Stimulated activated CD4-positive, alpha-beta T cell treated with anti-CD3 and anti-CD28 coated beads, TNF-alpha, amount 100 ng/mL, for 1 hour (primary cell): Measurements from ENCODE around the gene PCDHGB5.
"Not testable (repeated sequence)": the region's sequence is repeated elsewhere in the genome, so short reads cannot be mapped to it uniquely, and the experiment has no call there.

Experiments used
- DNase-seq, 3 donors: peaks; one replicate each; pipeline ENCODE4 v3.0.0-alpha.2; 2020; ENCODE audit warnings: low read depth in 3 of 3, low spot score in 1 of 3

The PCDHGB5 gene

DNA sequence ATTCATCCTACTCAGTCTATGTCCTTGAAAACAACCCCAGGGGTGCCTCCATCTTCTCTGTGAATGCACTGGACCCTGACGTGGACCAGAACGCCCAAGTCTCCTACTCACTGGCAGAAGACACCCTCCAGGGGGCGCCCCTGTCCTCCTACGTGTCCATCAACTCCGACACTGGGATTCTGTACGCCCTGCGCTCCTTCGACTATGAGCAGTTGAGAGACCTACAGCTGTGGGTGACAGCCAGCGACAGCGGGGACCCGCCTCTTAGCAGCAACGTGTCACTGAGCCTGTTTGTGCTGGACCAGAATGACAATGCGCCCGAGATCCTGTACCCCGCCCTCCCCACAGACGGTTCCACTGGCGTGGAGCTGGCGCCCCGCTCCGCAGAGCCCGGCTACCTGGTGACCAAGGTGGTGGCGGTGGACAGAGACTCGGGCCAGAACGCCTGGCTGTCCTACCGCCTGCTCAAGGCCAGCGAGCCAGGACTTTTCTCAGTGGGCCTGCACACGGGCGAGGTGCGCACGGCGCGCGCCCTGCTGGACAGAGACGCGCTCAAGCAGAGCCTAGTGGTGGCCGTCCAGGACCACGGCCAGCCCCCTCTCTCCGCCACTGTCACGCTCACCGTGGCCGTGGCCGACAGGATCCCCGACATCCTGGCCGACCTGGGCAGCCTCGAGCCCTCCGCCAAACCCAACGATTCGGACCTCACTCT, 22.1 kb upstream of the PCDHGB5 start:
- DNase-seq: not testable (repeated sequence)

DNA sequence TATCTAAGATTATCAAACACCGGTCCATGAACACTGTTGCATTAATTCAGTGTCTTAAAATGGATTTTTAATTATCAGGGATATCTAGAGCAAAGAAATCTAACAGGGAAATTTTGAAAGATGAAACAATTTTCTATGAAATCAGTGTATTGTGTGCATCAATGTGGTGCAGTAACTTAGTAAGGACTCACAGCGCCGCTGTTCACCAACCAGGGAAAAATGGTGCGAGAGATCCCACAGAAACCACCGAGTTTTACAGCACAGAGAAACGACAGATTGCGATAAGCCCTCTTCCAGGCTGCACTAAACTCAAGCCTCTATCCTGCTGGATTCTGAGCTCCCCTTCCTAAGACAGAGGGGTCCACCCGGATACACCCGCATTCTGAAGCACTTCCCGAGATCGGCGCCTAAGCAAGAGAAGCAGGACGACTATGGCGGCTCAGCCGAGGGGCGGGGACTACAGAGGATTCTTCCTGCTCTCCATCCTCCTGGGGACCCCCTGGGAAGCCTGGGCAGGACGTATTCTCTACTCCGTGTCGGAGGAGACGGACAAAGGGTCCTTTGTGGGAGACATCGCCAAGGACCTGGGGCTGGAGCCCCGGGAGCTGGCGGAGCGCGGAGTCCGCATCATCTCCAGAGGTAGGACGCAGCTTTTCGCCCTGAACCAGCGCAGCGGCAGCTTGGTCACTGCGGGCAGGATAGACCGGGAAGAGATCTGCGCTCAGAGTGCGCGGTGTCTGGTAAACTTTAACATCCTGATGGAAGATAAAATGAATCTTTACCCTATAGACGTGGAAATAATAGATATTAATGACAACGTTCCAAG, 15.1 kb upstream of the PCDHGB5 start, which contains the start of gene PCDHGA7:
Gene PCDHGA7 (plus strand): TSS at position 274 of the 826 bp plus-strand sequence. CDS start 158 bp downstream, at position 432.
- no peak for DNase-seq

DNA sequence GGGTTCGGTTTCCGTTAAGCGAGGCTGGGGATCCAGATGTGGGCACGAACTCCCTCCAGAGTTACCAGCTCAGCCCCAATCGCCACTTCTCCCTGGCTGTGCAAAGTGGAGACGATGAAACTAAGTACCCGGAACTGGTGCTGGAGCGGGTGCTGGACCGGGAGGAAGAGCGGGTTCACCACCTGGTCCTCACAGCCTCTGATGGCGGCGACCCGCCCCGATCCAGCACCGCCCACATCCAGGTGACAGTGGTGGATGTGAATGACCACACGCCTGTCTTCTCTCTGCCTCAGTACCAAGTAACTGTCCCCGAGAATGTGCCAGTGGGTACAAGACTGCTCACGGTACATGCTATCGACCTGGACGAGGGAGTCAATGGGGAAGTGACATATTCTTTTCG, 14.4 kb upstream of the PCDHGB5 start:
- DNase-seq: no peak

DNA sequence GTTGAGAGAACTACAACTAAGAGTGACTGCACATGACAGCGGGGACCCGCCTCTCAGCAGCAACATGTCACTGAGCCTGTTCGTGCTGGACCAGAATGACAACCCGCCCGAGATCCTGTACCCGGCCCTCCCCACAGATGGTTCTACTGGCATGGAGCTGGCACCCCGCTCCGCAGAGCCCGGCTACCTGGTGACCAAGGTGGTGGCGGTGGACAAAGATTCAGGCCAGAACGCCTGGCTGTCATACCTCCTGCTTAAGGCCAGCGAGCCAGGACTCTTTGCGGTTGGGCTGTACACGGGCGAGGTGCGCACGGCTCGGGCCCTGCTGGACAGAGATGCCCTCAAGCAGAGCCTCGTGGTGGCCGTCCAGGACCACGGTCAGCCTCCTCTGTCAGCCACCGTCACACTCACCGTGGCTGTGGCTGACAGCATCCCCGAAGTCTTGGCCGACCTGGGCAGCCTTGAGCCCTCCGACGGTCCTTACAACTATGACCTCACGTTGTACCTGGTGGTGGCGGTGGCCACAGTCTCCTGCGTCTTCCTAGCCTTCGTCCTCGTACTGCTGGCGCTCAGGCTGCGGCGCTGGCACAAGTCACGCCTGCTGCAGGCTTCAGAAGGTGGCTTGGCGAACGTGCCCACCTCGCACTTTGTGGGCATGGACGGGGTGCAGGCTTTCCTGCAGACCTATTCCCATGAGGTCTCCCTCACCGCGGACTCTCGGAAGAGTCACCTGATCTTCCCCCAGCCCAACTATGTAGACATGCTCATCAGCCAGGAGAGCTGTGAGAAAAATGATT, 13.1 kb upstream of the PCDHGB5 start:
- DNase-seq: no peak

DNA sequence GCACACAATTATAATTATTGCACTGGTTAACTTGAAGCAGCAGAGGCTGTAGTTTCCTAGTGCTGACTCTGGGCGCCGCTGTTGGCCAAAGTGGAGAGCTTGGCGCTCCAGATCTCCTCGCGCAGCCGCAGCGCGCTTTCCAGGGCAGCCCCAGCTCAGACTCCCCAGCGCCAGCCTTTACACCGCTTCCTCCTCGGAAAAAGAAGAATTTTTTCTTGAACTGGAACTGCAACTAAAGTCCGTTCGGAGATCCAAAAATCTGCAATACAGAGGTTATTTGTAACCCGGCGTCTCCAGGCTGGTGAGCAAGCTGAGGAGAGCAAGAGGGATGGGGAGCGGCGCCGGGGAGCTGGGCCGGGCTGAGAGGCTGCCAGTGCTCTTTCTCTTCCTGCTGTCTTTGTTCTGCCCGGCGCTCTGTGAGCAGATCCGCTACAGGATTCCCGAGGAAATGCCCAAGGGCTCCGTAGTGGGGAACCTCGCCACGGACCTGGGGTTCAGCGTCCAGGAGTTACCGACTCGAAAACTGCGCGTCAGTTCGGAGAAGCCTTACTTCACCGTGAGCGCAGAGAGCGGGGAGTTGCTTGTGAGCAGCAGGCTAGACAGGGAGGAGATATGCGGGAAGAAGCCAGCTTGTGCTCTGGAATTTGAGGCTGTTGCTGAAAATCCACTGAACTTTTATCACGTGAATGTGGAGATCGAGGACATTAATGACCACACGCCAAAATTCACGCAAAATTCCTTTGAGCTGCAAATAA, 10.0 kb upstream of the PCDHGB5 start, which contains the start of gene PCDHGB4:
Gene PCDHGB4 (plus strand): TSS at position 142 of the 755 bp plus-strand sequence. CDS start 187 bp downstream, at position 329.
- not testable (repeated sequence) for DNase-seq

DNA sequence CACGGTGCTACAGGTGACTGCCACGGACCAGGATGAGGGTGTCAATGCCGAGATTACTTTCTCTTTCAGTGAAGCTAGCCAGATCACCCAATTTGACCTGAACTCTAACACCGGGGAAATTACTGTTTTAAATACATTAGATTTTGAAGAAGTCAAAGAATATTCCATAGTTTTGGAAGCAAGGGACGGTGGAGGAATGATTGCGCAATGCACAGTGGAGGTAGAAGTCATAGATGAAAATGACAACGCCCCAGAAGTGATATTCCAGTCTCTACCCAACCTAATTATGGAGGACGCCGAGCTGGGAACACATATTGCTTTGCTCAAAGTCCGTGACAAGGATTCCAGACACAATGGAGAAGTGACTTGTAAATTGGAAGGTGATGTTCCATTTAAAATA, 9.1 kb upstream of the PCDHGB5 start:
- DNase-seq: no peak

DNA sequence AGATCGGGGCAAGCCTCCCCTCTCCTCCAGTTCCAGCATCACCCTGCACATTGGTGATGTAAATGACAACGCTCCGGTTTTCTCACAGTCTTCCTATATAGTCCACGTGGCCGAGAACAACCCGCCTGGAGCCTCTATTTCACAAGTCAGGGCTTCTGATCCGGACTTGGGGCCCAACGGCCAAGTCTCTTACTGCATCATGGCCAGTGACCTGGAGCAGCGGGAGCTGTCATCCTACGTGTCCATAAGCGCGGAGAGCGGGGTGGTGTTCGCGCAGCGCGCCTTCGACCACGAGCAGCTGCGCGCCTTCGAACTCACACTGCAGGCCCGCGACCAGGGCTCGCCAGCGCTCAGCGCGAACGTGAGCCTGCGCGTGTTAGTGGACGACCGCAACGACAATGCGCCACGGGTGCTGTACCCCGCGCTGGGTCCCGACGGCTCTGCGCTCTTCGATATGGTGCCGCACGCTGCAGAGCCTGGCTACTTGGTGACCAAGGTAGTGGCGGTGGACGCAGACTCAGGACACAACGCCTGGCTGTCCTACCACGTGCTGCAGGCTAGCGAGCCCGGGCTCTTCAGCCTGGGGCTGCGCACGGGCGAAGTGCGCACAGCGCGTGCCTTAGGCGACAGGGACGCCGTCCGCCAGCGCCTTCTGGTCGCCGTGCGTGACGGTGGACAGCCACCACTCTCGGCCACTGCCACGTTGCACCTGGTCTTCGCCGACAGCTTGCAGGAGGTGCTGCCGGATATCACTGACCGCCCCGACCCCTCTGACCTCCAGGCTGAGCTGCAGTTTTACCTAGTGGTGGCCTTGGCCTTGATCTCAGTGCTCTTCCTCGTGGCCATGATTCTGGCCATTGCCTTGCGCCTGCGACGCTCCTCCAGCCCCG, 8.3 kb upstream of the PCDHGB5 start:
- no peak for DNase-seq

DNA sequence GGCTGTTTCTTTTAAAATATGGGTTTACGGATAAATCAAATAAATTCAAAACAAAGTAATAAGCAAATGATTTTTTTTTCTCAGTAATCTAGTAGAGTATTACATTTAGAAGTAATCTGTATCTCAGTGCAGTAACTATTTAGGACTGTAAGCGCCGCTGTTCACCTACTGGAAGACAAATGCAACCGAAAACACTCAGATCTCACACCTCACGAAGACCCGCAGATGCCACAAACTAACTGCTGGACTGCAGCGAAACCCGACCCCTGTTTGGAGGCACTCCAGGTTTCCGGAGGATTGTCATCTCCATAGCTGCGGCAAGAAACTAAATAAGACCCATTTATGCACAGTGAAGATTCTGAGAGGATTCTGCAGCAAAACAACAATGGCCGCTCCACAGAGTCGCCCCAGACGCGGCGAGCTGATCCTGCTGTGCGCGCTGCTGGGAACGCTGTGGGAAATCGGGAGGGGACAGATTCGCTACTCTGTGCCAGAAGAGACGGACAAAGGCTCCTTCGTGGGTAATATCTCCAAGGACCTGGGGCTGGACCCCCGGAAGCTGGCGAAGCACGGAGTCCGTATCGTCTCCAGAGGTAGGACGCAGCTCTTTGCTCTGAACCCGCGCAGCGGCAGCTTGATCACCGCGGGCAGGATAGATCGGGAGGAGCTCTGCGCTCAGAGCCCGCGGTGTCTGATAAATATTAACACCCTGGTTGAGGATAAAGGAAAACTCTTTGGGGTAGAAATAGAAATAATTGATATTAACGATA, 5.1 kb upstream of the PCDHGB5 start, which contains the start of gene PCDHGA8:
Gene PCDHGA8 (plus strand): TSS at position 205 of the 770 bp plus-strand sequence. CDS start 181 bp downstream, at position 386.
- no peak for DNase-seq

DNA sequence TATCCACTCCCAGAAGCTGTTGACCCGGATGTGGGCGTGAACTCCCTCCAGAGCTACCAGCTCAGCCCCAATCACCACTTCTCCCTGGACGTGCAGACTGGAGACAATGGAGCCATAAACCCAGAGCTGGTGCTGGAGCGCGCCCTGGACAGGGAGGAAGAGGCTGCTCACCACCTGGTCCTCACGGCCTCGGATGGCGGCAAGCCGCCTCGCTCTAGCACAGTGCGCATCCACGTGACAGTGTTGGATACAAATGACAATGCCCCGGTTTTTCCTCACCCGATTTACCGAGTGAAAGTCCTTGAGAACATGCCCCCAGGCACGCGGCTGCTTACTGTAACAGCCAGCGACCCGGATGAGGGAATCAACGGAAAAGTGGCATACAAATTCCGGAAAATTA, 4.5 kb upstream of the PCDHGB5 start:
- DNase-seq: no peak

DNA sequence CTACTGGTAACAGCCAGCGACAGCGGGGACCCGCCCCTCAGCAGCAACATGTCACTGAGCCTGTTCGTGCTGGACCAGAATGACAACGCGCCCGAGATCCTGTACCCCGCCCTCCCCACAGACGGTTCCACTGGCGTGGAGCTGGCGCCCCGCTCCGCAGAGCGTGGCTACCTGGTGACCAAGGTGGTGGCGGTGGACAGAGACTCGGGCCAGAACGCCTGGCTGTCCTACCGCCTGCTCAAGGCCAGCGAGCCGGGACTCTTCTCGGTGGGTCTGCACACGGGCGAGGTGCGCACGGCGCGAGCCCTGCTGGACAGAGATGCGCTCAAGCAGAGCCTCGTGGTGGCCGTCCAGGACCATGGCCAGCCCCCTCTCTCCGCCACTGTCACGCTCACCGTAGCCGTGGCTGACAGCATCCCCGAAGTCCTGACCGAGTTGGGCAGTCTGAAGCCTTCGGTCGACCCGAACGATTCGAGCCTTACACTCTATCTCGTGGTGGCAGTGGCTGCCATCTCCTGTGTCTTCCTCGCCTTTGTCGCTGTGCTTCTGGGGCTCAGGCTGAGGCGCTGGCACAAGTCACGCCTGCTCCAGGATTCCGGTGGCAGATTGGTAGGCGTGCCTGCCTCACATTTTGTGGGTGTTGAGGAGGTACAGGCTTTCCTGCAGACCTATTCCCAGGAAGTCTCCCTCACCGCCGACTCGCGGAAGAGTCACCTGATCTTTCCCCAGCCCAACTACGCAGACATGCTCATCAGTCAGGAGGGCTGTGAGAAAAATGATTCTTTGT, 3.2 kb upstream of the PCDHGB5 start:
- DNase-seq: not testable (repeated sequence)

DNA sequence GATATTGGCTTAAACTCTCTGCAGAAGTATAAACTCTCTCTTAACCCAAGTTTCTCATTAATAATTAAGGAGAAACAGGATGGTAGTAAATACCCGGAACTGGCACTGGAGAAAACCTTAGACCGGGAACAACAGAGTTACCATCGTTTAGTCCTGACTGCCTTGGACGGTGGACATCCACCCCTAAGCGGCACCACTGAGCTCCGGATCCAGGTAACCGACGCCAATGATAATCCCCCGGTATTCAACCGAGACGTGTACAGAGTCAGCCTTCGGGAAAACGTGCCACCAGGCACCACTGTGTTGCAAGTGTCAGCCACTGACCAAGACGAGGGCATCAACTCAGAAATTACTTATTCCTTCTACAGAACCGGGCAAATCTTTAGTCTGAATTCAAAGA, 861 bp downstream of the PCDHGB5 start:
- no peak for DNase-seq

DNA sequence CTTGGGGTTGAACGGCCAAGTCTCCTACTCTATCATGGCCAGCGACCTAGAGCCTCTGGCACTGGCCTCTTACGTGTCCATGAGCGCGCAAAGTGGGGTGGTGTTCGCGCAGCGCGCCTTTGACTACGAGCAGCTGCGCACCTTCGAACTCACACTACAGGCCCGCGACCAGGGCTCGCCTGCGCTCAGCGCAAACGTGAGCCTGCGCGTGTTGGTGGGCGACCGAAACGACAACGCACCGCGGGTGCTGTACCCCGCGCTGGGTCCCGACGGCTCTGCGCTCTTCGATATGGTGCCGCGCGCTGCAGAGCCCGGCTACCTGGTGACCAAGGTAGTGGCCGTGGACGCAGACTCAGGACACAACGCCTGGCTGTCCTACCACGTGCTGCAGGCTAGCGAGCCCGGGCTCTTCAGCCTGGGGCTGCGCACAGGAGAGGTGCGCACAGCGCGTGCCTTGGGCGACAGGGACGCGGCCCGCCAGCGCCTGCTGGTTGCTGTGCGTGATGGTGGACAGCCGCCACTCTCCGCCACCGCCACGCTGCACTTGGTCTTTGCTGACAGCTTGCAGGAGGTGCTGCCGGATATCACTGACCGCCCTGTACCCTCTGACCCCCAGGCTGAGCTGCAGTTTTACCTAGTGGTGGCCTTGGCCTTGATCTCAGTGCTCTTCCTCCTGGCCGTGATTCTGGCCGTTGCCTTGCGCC, 2.0 kb downstream of the PCDHGB5 start:
- DNase-seq: no peak

DNA sequence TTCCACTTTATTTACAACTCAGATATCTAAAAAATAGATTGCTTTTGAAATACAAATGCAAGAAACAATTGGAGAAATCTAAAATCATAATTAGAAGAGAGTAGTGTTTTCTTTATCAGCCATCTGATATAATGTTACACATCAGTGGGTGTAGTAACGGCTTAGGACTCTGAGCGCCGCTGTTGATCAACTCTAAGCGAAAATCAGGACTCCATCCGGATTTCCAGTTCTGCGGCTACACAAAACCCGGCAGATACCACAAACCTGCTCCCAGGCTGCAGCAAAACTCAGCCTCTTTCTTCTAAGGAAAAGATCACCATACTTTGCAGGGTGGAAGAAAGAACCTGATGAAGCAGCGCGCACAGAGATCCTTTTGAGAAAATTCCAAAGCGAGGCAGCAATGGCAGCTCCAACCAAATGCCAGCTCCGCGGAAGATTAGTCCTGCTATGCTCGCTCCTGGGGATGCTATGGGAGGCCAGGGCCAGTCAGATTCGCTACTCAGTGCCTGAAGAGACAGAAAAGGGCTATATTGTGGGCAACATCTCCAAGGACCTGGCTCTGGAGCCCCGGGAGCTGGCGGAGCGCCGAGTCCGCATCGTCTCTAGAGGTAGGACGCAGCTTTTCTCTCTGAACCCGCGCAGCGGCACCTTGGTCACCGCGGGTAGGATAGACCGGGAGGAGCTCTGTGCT, 5.0 kb downstream of the PCDHGB5 start, which contains the start of gene PCDHGA9:
Gene PCDHGA9 (plus strand): TSS at position 226 of the 691 bp plus-strand sequence. CDS start 175 bp downstream, at position 401.
- DNase-seq: no peak

DNA sequence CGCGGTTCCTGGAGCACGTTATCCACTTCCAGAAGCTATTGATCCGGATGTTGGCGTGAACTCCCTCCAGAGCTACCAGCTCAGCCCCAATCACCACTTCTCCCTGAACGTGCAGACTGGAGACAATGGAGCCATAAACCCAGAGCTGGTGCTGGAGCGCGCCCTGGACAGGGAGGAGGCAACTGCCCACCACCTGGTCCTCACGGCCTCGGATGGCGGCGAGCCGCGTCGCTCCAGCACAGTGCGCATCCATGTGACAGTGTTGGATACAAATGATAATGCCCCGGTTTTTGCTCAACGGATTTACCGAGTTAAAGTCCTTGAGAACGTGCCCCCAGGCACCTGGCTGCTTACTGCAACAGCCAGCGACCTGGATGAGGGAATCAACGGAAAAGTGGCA, 5.6 kb downstream of the PCDHGB5 start:
- DNase-seq: no peak

DNA sequence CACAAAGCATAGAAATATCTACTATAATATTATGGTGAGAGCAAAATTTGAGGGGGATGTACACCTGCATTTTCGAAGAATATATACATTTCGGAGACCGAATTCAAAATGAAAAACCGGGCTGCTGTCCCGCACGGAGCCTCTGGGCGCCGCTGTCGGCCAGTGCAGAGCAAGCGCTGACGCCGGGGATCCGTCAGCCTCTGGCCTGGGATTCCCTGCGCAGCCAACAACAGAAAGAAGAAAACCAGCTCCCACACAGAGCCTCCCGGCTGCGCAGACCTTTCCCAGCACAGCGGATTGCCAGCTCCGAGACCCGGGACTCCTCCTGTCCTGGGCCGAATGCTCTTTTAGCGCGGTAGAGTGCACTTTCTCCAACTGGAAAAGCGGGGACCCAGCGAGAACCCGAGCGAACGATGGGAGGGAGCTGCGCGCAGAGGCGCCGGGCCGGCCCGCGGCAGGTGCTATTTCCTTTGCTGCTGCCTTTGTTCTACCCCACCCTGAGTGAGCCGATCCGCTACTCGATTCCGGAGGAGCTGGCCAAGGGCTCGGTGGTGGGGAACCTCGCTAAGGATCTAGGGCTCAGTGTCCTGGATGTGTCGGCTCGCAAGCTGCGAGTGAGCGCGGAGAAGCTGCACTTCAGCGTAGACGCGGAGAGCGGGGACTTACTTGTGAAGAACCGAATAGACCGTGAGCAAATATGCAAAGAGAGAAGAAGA, 10.2 kb downstream of the PCDHGB5 start, which contains the start of gene PCDHGB6:
Gene PCDHGB6 (plus strand): TSS at position 232 of the 716 bp plus-strand sequence. CDS start 182 bp downstream, at position 414.
- DNase-seq: not testable (repeated sequence)
